ENCODE results near the gene CRK.

The CRK gene

DNA sequence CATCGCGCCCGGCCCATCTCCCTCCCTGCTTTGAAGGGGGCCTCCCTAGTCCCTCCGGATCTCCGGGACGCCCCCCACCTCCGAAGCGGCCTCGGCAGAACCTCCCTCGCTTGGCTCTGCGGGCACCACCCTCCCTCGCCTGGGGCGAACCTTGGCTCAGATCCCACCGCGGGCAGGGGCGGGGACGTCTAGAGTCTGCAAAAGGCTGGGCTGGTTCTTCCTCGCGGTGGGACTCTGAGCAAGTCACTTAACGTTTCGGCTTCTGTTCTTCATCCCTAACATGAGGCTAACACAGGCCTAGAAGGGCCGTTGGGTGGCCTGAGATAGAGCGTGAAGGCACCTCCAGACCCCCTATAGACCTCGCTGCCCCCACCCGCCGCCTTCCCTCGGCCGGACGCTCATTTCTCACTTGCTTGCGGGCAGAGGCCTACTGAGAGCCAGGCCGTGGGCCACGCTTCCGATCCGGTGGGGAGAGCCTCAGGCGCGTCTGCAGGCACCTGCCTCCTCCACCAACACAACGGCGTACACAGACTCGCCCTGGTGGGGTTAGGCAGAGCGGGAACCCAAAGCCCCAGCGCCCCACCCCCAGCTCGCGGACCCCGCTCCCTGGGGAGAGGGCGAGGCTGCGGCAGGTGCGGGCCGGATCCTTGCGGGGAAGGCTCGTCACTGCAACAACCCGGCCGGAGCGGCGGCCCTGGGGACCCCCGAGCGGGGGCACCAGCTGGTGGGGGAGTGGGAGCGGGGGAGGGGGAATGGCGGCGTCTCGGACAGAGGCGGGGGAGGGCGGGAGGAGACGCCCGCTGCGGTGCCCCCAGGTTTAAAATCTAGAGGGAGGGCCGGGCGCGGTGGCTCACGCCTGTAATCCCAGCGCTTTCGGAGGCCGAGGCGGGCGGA, 31.0 kb upstream of the CRK start:
- peak; percentile 86 for DNase-seq (ENCODE audit: low read depth, low spot score)

DNA sequence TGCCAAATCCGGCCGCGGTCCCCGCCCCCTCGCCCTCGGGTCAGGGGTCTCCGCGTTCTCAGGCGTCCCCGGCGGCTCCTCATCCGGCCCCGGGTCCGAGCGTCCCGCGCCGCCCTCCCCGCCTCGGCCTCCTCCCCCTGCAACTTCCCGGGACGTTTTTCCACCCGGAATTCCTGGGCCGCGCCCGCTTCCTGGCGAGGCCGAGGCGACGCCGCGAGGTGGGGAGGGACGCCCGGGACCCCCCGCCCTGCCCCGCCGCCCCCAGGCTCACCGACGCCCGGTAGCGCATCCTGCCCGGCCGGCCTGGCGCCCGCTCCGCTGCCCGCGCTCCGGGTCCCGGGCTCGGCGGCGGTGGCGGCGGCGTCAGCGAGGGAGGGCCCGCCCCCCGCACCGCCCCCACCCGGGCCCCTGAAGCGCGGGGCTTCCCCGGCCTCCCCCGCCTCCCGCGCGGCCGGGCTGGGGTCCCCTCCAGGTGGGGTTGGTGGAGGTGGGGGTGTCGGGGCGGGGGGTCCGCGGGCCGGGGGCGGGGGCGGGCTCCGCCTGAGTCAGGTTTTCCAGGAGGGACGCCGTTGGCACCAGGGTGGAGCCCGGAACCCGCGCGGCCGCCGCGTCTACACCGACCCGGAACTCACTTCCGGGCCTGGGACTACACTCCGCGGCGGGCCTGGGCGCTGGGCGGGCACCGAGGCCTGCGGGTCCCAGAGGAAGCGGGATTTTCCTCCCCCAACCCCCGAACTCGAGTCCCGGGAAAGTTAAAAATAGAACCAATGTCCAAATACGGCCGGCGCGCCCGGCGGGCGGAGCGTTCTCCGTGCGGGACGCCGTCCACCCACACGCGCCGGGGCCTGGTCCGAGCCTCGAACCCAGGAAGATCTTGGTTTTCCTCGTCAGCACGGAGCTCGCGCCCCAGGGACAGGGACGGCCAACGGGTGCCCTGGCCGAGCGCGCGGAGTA, 29.7 kb upstream of the CRK start:
- peak; percentile 76 for DNase-seq (ENCODE audit: low read depth, low spot score)

DNA sequence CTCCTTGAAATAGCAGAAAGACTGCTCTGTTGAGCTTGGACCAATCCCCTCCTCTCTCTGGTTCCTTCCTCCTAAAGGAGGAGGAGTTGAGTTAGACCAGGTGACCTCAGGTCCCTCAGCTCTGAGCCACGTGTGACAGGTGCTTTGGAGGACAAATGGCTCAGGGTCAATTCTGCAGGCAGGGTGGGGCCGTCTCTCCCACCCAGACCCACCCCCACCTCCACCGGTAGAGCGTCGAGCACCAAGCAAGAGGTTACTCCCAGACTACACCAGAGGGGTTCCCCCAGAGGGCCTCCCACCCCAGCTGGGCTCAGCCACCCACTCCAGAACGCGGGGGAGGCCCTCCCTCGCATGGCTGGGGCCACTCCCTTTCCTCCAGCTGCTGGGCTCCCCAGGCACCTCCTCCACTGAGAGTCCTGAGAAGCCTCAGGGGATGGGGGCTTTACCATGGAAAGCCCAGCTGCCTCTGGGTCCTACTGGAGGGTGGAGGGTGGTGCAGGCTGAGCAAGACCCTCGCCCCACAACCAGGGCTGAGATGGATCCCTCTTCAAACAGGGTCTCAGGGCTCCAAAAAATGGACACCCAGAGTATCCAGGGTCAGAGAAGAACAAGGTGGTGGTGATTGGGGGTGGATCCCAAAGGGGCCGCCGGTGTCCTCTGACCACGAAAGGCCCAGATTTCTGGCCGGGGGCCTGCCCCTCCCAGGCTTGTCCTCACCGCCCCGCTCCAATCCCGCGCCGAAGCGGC, 28.8 kb upstream of the CRK start:
- DNase-seq (ENCODE audit: low read depth, low spot score) = peak; percentile 63

DNA sequence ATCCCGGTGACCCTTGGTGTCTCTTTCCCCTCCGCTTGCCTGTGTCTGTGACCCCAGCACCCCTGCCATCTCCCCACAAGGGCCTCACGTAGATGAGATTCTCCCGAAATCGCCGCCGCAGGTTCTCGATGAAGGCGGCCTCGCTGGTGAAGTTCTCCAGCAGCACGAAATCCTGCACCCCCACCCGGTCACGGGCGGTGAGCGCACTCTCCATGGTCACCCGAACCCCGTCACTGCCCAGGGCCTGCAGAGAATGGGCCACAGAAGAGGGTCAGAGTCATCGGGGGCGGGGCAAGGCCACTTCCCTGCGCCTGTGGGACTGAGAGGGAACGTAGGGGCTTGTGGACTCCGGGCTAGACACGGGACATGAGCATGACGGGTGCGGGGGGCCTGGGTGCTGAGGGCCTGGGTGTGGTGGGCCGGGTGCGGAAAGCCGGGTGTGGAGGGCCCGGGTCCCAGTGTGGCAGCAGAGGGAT, 28.1 kb upstream of the CRK start:
- DNase-seq (ENCODE audit: low read depth, low spot score) = no peak

DNA sequence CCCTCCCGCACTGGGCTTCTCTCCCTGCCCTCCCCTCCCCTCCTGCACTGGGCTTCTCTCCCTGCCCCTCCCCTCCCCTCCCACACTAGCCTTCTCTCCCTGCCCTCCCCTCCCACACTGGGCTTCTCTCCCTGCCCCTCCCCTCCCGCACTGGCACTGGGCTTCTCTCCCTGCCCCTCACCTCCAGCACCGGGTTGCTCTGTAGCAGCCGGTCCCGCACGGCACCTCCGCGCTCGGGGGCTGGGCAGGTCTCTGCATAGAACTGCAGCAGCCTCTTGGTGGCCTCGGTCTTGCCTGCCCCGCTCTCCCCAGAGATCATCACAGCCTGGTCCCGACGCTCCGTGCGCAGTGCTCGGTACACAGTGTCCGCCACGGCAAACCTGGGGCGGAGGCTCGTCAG, 26.6 kb upstream of the CRK start:
- DNase-seq (ENCODE audit: low read depth, low spot score) = no peak

DNA sequence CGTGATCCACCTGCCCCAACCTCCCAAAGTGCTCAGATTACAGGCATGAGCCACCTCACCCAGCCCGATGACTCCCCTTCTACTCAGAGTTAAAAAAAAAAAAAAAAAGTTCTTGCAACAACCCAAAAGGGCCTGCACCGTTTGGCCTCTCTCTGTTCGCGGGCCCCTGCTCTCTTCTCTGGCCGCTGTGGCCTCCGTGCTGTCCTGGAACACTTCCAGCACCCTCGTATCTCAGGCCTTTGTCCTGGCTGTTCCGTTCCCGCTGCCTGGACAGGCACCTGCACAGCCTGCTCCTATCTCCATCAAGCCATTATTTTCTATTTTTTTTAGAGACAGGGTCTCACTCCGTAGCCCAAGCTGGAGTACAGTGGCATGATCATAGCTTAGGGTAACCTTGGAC, 25.7 kb upstream of the CRK start:
- no peak for DNase-seq (ENCODE audit: low read depth, low spot score)

DNA sequence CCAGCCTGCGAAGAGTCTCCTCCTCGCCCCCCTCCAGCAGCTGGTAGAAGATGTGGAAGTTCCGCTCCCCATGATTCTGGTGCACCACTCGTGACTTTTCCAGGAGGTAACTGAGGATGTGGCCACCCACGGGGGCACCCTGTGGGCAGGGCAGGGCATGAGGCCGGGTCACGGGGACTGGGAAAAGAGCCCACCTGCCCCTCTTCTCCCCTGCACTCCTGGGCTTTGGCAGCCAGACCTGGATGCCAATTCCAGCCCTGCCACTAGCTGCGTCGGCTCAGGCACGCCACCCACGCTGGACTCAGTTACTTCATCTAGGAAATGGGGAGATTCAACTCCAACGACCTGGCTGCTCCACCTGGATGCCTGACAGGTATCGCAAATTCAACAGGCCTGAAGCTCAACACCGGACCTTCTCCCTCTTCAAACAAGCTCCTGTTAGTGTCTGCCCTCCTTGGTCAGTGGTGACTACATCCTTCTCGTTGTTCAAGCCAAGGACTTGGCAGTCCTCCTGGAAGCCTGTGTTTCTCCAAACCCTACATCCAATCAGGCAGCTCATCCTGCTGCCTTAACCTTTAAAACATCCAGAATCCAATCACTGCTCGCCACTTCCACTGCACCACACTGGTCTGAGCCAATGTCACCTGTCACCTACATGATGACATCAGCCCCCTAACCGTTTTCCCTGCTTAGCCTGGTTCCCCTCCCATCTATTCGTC, 24.9 kb upstream of the CRK start:
- peak; percentile 75 for DNase-seq (ENCODE audit: low read depth, low spot score)

DNA sequence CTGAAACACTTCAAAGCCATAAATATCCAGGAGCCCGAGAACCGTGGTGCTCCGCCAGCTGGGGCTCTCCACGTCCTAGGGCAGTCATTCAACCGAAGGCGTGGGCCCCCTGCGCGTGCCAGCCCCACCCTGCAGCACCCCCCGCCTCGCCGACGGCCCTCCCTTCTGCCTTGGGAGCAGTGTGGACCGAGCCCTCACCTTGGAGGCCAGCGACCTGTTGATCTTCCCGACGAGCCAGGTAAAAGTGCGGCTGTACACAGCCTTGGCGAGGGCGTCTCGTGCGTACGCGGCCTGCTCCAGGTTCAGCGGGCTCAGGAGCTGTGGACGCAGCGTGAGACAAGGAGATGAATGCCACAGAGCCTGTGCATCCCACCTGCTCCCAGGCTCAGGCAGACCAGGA, 22.4 kb upstream of the CRK start:
- no peak for DNase-seq (ENCODE audit: low read depth, low spot score)

DNA sequence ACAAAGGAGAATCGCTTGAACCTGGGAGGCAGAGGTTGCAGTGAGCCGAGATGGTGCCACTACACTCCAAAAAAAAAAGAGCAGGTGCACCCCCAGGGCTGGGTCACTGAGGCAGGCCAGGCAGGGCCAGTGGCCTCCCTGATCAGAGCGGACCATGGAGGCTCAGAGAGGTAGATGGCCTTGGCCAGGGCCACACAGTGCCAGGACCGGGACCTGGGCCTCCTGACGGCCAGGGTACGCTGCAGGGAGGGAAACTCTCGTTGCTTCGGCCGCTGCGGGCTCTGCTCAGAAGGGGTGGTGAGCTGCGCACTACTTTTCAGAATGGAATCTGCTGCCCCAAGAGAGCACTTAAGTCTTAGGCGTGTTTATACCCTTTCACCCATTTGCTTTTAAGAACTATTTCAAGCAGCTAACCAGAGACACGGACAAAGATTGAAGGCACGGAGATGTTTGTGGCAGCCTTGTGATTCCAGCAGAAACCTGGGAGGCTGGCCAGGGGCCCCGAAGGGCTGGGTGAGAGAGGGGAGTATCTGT, 19.4 kb upstream of the CRK start:
- DNase-seq (ENCODE audit: low read depth, low spot score) = no peak

DNA sequence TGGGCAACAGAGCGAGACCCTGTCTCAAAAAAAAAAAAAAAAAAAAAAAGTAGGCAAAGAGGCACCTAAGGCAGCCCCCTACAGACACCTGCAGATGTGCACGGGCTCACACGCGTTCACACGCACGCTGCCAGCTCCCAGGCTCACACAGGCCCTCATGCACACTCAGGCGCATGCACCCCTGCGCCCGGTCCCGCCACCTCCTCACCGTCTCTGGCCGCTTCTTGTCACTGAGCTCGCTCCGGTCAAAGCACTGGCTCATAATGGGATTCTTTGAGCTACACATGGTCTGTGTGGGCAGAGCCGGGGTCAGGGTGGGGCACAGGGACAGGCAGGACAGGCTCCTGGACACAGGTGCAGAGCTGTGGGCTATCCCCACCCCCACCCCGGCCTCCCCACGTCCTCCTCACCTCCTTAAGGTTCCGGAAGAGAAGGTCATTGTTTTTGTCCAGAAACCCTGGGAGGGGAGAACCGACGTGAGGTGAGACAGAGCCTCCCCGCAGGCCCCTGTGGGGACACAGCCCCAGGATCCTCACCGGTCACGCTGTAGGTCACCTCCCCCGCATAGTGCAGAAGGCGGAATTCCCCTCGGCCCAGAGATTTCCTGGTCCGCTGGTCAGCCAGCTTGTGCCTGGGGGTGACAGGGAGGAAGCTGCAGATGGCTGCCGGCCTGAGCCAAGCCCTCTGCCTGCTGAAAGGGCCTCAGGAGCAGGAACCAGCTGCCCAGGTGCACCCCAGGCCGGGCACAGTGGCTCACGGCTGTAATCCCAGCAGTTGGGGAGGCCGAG, 18.6 kb upstream of the CRK start:
- DNase-seq (ENCODE audit: low read depth, low spot score) = no peak

DNA sequence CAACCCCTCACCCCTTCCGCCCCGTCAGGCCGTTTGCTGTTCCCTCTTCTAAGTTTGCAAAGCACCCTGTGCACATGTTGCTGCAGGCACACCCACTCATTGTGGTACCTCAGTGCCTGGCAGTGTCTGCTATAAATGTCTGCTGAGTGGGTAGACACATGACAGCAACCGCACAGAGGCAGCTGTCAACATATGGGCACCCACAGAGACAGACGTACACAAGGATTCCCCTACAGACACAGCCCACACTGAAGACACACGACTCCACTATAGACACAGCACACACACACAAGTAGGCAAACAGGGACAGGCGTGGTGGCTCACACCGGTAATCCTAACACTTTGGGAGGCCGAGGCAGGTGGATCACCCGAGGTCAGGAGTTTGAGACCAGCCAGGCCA, 17.8 kb upstream of the CRK start:
- no peak for DNase-seq (ENCODE audit: low read depth, low spot score)

DNA sequence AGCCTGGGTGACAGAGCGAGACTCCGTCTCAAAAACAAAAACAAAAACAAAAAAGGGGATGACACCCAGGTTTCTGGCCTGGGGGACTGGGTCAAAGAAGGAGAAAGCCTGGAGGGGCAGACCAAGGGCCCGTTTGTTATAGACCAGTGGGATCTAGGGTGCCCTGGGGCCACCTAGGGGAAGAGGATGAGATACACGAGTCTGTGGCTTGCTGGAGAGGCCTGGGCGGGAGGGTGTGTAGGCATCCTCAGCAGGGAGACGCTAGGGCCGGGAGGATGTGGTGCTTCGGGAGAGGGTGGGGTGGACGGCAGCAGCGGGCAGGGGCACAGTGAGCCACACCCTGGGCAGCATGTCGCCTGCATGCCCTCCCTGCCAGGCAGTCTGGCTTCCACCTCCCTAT, 17.1 kb upstream of the CRK start:
- no peak for DNase-seq (ENCODE audit: low read depth, low spot score)

DNA sequence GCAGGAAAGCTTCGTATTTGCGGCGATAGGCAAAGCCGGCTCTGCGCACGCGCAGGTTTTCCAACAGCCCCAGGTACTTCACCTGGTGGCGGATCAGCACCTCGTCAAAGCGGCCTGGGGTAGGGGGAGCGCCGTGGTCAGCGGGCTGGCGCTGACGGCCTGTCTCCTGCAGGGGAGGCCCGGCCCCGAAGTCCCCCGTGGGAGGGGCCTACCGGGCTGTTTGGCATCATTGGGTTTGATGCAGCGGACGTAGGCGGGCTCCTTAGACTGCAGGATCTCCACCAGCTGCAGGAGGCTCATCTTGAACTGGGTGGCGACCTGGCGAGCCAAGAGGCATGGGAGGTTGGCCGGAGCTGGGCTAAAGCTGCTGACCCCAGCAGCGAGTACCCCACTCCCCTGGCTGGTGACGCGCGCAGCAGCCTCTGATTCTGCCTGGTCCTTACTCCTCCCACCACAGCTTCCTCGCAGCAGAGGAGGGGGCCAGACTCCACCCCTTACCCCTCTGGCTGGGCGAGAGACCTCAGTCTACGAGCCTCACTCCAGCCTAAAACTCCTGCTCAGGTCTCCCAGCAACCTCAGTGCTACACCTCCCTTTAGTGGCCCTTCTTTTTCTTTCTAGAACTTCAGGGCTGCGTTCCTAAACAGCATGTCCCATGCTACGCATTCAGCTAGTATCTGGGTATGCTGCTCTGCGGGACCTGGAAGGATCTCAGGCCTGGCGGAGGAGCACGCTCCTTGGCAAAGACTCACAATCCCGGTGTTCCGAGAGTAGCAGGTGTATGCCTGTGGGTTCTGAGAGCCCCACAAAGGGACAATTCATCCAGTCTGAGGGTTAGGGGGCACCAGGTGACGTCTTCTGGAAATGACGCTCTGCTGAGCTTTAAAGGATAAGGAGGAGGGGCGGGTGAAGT, 16.1 kb upstream of the CRK start:
- DNase-seq (ENCODE audit: low read depth, low spot score) = no peak

DNA sequence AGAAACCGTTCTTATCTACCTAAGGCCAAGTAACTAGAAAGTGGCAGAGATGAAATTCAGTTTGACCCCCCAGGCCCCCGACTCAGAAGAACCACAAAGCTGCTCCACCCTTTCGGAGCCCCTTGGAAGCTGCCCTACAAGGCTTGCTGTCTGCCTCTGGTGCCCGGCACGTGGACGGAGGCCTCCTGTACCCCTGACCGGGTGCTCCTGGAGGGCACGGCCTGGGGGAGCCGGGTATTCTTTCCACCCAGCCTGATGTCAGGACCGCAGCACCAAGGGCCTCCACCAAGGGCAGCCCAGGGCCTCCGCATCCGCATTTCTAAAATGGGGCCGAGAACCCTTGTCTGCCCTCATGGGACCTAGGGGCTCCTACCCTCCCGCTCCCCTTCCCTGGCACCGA, 15.5 kb upstream of the CRK start:
- no peak for DNase-seq (ENCODE audit: low read depth, low spot score)

DNA sequence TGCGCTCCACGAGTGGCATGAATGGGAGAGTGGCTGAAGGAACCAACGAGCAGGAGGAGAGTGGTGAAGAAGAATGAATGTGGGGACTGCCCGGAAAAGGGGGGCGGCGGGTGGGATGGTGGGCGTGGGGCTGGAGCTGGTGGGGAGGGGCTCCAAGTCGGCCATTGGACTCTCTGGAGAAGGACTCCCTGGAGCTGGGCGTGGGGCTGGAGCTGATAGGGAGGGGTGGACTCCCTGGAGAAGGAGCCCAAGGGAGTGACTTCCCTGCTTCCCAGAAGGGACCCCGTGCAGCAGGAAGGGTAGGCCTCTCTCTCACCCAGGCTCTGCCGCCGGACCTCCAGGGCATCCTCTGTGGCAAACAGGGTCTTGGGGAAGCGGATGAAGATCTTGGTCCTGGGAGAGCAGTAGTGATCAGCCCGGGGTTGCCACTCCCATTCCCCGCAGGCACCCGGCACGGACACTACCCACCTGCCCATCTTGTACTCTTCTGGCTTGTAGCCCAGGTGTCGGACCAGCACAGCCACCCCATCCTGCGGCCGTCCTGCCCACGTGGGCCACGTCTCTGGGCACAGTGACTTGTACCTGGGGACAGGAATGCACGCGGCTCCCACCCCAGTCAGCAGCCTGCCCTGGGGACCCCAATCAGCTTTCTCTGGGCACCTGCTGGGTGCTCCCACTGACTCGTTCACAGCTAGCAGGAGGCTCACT, 14.9 kb upstream of the CRK start:
- no peak for DNase-seq (ENCODE audit: low read depth, low spot score)

DNA sequence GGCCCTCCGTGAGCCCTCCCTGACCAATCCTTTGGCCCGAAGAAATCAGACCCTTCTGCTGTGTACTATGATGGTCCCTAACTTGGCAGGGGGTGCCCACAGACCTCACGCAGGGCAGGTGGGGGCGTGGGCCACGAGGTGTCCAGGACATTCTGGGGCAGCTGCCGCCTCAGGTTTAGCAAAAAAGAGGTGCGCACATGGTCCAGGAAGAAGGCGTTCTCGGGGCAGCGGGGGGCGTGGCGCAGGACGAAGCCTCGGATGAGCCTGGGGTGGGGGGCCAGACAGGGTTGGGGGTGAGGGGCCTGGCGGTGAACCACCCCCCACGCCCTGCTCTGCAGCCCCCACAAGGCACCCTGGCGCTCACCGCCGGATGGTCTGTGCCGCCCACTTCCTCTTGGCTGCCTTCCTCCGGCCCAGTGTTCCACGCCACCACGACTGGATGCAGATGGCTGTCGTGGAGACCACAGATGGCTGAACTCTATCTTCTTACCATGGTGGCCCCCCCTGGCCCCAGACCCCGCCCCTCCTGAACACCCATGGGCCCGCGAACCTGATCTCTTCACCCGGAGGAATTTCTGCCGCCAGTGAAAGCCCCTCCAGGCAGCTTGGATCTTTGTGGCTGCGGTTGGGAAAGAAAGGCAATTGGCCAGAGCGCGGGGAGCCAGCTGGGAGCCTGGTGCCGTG, 14.2 kb upstream of the CRK start:
- DNase-seq (ENCODE audit: low read depth, low spot score) = no peak

DNA sequence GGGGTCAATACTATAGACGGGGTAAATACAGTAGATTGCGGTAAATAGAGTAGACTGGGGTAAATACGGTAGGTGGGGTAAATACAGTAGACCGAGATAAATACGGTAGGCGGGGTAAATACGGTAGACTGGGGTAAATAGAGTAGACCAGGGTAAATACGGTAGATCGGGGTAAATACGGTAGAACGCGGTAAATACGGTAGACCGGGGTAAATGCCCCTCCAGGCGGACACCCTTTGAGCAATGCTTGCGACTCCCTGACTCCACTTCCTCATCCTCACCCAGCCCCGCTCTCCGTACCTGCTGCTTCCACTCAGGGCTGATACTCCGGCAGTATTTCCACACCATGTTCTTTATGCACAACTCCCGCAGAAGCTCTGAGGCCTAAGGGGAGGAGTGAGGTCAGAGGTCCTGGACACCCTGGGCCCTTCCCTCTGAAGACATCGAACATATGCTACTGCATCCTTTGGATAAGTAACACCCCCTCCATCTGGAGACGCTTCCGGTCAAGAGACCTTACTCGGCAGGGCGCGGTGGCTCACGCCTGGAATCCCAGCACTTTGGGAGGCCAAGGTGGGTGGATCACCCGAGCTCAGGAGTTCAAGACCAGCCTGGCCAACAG, 13.3 kb upstream of the CRK start:
- no peak for DNase-seq (ENCODE audit: low read depth, low spot score)
